Right lobe of liver (tissue), 4 donors: ENCODE measurements around the gene DERL3.

Experiments
- POLR2A ChIP-seq: fragments of 450-650 bp; IDR thresholded peaks from one replicate; pipeline ENCODE4 v1.6.1; 2017; ENCODE audit warnings: antibody characterized with exemption, mild to moderate bottlenecking
- TF ChIP-seq, protein P1 (sequence below), 4 donors: fragments of 200-600 bp in 3 of 4; fragments of 450-650 bp in 1 of 4; IDR thresholded peaks; one replicate each; pipeline versions ENCODE4 v1.5.1 to v1.8.0; 2016 to 2022; ENCODE audit warnings: antibody characterized with exemption in 4 of 4, mild to moderate bottlenecking in 2 of 4
- donor health status: DM: no; HTN: no; CAD: no.
- donor health status: DM: no; HTN: no; CAD: no.
- donor health status: DM: no; HTN: yes; CAD: no.

DNA sequence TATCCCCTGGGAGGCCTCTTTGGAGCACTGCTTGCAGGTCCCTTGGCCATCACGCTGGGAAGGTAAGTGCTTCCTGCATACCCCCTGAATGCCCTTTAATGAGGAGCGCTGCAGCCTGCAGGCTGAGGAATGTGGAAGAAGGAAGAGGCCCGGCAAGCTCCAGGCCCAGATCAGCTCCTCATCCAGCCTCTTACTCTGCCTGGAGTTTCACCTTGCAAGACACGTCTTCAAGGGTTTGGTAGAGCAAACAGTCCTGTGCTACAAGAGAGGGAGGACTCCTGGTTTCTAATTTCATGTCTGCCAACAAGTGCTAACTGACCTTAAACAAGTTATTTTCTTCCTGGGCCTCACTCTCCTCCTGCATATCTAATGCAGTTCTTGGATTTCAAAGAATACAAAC is 29.8 kb upstream of the DERL3 start:
- TF ChIP-seq, protein P1, sequence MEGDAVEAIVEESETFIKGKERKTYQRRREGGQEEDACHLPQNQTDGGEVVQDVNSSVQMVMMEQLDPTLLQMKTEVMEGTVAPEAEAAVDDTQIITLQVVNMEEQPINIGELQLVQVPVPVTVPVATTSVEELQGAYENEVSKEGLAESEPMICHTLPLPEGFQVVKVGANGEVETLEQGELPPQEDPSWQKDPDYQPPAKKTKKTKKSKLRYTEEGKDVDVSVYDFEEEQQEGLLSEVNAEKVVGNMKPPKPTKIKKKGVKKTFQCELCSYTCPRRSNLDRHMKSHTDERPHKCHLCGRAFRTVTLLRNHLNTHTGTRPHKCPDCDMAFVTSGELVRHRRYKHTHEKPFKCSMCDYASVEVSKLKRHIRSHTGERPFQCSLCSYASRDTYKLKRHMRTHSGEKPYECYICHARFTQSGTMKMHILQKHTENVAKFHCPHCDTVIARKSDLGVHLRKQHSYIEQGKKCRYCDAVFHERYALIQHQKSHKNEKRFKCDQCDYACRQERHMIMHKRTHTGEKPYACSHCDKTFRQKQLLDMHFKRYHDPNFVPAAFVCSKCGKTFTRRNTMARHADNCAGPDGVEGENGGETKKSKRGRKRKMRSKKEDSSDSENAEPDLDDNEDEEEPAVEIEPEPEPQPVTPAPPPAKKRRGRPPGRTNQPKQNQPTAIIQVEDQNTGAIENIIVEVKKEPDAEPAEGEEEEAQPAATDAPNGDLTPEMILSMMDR (IDR thresholded peaks at IDR 0.05) = no peak
- no peak for TF ChIP-seq POLR2A
